K562 (cell line): Measurements from ENCODE around the gene IFFO2. TPM values are rescaled to one million over a fixed set of nuclear protein-coding genes. Genes with fewer than 3 reads are reported as not detected.

Source experiments
- ATAC-seq: fragments of 200-7000 bp; cut with Tn5 transposase; 3 replicates; pipeline ENCODE4 v1.9.1; 2020; ENCODE audit warnings: moderate library complexity
- BruUV-seq: library from RNA; stranded (reverse); fragments of 400-500 nt; replicated peaks from 2 replicates; lab custom pipeline; 2021; lab: Mats Ljungman, UMichigan
- CTCF ChIA-PET: fragments of 300-600 bp; formaldehyde crosslinking; extraction: SDS; loops from one replicate; lab custom pipeline; 2021; ENCODE audit warnings: low intra/inter-chr PET ratio; lab: Yijun Ruan, JAX
- POLR2A ChIA-PET: fragments of 300-600, 350-650 bp; sonication (Branson Sonifier 250); formaldehyde crosslinking; extraction: SDS; loops from one replicate; lab custom pipeline; 2021; ENCODE audit warnings: antibody characterized with exemption, inconsistent platforms; lab: Yijun Ruan, JAX
- DNase-seq, 4 experiments: peaks; one replicate each; pipeline versions ENCODE4 v3.0.0 to v3.0.0-alpha.2; 2011 to 2018; ENCODE audit warnings: low spot score in 3 of 4, mixed read lengths in 3 of 4; ENCODE audit errors: extremely low read depth in 1 of 4
- FAIRE-seq: peaks from 2 replicates; lab custom pipeline; 2011; peaks lifted over from hg19 to GRCh38; lab: Jason Lieb, UNC
- H2AFZ ChIP-seq: 2 replicates; pipeline ENCODE4 v1.6.0; 2011; ENCODE audit warnings: low read depth, low read length, control low read depth, inconsistent platforms
- H3K27ac ChIP-seq: fragments of 200-600 bp; 3 replicates; pipeline ENCODE4 v1.8.0; 2011; ENCODE audit warnings: low read depth, mild to moderate bottlenecking, control low read depth, inconsistent platforms, low read length, moderate library complexity, mixed read lengths; ENCODE audit errors: extremely low read depth
- H3K27me3 ChIP-seq, 2 experiments: fragments of 300-600 bp in 1 of 2; 2 replicates in 1 of 2; 3 replicates in 1 of 2; pipeline versions ENCODE4 v1.6.0 to v1.8.0; 2011; ENCODE audit warnings: inconsistent platforms in 2 of 2, low read length in 2 of 2, mild to moderate bottlenecking in 1 of 2, mixed read lengths in 1 of 2, moderate library complexity in 1 of 2; ENCODE audit not compliant: control insufficient read depth in 2 of 2, insufficient read depth in 2 of 2
- H3K36me3 ChIP-seq: fragments of 300-600 bp; 3 replicates; pipeline ENCODE4 v1.8.0; 2011; ENCODE audit warnings: mild to moderate bottlenecking, low read length, inconsistent platforms; ENCODE audit not compliant: control insufficient read depth, insufficient read depth
- H3K4me1 ChIP-seq, 2 experiments: fragments of 200-600 bp in 1 of 2; replicated peaks in 1 of 2; 2 replicates in 1 of 2; 3 replicates in 1 of 2; pipeline versions ENCODE4 v1.5.1 to v1.8.0; 2011; ENCODE audit warnings: inconsistent platforms in 2 of 2, low read length in 2 of 2, mild to moderate bottlenecking in 1 of 2, mixed read lengths in 1 of 2, moderate library complexity in 1 of 2; ENCODE audit not compliant: control insufficient read depth in 2 of 2, insufficient read depth in 2 of 2
- H3K4me2 ChIP-seq: 2 replicates; pipeline ENCODE4 v1.6.1; 2011; ENCODE audit warnings: low read length, control low read depth, inconsistent platforms, mixed read lengths; ENCODE audit not compliant: insufficient read depth
- H3K4me3 ChIP-seq: fragments of 200-600 bp; sonication (generic), shearing (Covaris generic); 2 replicates; pipeline ENCODE4 v1.5.1; 2016; ENCODE audit warnings: control low read depth, inconsistent platforms
- H3K79me2 ChIP-seq: fragments of 200-600 bp; 3 replicates; pipeline ENCODE4 v1.8.0; 2011; ENCODE audit warnings: low read length, inconsistent platforms; ENCODE audit not compliant: control insufficient read depth, insufficient read depth
- H3K9ac ChIP-seq, 2 experiments: 2 replicates each; pipeline versions ENCODE4 v1.6.0 to v1.6.1; 2011; ENCODE audit warnings: low read depth in 2 of 2, low read length in 2 of 2, control low read depth in 1 of 2, inconsistent platforms in 1 of 2, mild to moderate bottlenecking in 1 of 2, mixed read lengths in 1 of 2; ENCODE audit not compliant: insufficient read depth in 1 of 2
- H3K9me1 ChIP-seq: one replicate; pipeline ENCODE4 v1.6.0; 2011; ENCODE audit warnings: inconsistent platforms, mild to moderate bottlenecking, low read length, moderate library complexity; ENCODE audit not compliant: control insufficient read depth, insufficient read depth
- H3K9me3 ChIP-seq: replicated peaks from 2 replicates; pipeline ENCODE4 v1.5.1; 2011; ENCODE audit warnings: low read depth, low read length, inconsistent platforms; ENCODE audit not compliant: control insufficient read depth, insufficient read depth
- H4K20me1 ChIP-seq: replicated peaks from 2 replicates; pipeline ENCODE4 v1.6.1; 2011; ENCODE audit warnings: low read length, inconsistent platforms, mixed read lengths; ENCODE audit not compliant: control insufficient read depth, insufficient read depth
- BCOR ChIP-seq: fragments of 450-650 bp; IDR thresholded peaks from 2 replicates; pipeline ENCODE4 v1.6.1; 2016
- RBM25 ChIP-seq: fragments of 200-400 bp; formaldehyde crosslinking; IDR thresholded peaks from 2 replicates; pipeline ENCODE4 v1.6.1; 2018; ENCODE audit warnings: low read length, low read depth, moderate library complexity; ENCODE audit not compliant: severe bottlenecking
- ZFP36 ChIP-seq: fragments of 150-350 bp; IDR thresholded peaks from 2 replicates; pipeline ENCODE4 v1.6.1; 2018; ENCODE audit warnings: low read length, low read depth; ENCODE audit not compliant: partially characterized antibody
- WGBS: fragments of 100-300 bp; shearing (Covaris generic); methylation state at CpG from one replicate; pipeline ENCODE4 v1.1.6; 2016; ENCODE audit warnings: low coverage, mixed read lengths; ENCODE audit not compliant: insufficient coverage; ENCODE audit errors: missing lambda C conversion rate; 5-methylcytosine and 5-hydroxymethylcytosine counted together
- in situ Hi-C: fragments of 300-500 bp; cut with MboI; formaldehyde crosslinking; loops from 4 replicates; pipeline ENCODE4 v1.15.0; 2018; ENCODE audit warnings: inconsistent platforms, mixed read lengths
- intact Hi-C: fragments of 100-400 bp; cut with micrococcal nuclease; formaldehyde crosslinking; loops from 2 replicates; pipeline ENCODE4 v1.14.2; 2022
- polyA plus RNA-seq, 8 experiments: library from polyadenylated mRNA; depleted of rRNA in 4 of 8; stranded (reverse) in 5 of 8; unstranded in 3 of 8; fragments of >200 nt; fragmentation: Nextera tagmentation in 2 of 8; fragmentation: Illumina TruSeq in 1 of 8; extraction: Ambion mirVana in 2 of 8; extraction: Trizol in 1 of 8; gene quantifications; 2 replicates each; pipeline versions ENCODE4 v1.2.1 to v1.2.3, GENCODE V29; 2011 to 2014; ENCODE audit warnings: inconsistent platforms in 1 of 8, missing spikeins in 1 of 8
- total RNA-seq, 7 experiments: library from RNA; depleted of rRNA in 6 of 7; stranded (reverse); fragments of >200 nt in 6 of 7; fragmentation: Illumina TruSeq in 2 of 7; extraction: Trizol in 2 of 7; gene quantifications; 2 replicates each; pipeline versions ENCODE4 v1.2.1 to v1.2.3, GENCODE V29; 2011 to 2021; ENCODE audit warnings: low replicate concordance in 1 of 7
- TF ChIP-seq, protein P1 (sequence below): sonication (generic); formaldehyde crosslinking; IDR thresholded peaks from 2 replicates; pipeline ENCODE4 v1.9.0; 2022; ENCODE audit warnings: mild to moderate bottlenecking, missing genetic modification reagents

The IFFO2 gene
- total and polyA plus RNA-seq, 9 of the 15 experiments (the other 6 are each of a cell fraction or from before 2014, with no cell fraction given) = 0.15 to 1.0 (median 0.44) TPM; not detected in 2

DNA sequence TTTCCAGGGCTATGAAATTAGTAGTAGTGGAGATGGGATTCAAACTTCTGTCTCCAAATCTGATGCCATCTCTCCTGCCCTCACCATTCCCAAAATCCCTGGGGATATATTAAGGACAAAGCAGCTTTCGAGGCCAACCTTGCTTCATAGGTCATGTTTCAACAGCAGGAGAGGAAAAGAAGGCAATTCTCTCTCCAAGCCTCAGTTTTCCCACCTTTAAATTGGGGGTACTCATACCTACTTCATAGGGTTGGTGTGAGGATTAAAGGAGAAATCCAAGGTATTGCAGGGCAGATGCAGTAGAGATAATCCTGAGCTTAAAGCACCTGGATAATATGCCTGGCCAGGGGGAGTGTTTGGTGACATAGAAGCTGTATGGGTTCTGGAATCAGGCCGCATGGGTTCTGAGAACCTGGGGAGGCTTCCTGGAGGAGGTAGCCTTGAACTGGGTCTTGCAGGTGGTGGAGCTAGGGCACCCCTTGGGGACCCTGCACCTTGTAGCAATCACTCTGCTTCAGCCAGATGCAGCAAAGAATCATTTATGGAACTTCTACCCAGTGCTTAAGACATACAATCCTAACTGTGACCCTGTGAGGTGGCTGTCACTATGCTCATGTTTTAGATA, 10.7 kb upstream of the IFFO2 start:
- no TSS peak for BruUV-seq
- ATAC-seq = no peak
- Histone ChIP-seq H3K9me3 (no peaks in the 10 kb centered on the region), H3K4me2 (no peak overlapping the region), H3K4me1 (no peaks in the 10 kb centered on the region), H4K20me1 (peaks cover 4% of the 10 kb centered on the region), H3K79me2 (no peaks in the 10 kb centered on the region), H3K36me3 (no peaks in the 10 kb centered on the region)
- no peak for DNase-seq
- TF ChIP-seq RBM25 (peak; percentile 56), BCOR (peak; percentile 51; the same call in 1 of the 2 replicates), ZFP36 (peak; percentile 70)
- TF ChIP-seq, protein P1, sequence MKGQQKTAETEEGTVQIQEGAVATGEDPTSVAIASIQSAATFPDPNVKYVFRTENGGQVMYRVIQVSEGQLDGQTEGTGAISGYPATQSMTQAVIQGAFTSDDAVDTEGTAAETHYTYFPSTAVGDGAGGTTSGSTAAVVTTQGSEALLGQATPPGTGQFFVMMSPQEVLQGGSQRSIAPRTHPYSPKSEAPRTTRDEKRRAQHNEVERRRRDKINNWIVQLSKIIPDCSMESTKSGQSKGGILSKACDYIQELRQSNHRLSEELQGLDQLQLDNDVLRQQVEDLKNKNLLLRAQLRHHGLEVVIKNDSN (CRISPR knock-in tag) = no peak
- TF ChIP-seq, all 486 proteins: peak for 3
- Histone ChIP-seq H3K4me3 (no peak overlapping the region), H3K27ac (no peak overlapping the region), H3K27me3 (peaks cover 62 to 71% of the 10 kb centered on the region in 2 experiments), H3K9me1 (no peaks in the 10 kb centered on the region), H3K9ac (no peak overlapping the region), H2AFZ (no peak overlapping the region)
- 5% methylated on average over 2 of the region's 2 CpGs for WGBS
- intact Hi-C loops = no loop called here
- FAIRE-seq = no peak
- ChIA-PET POLR2A (interaction anchor here (0.7 to 1.3 kb wide), 2 partner anchors 9 to 20 kb away, joined by 3 to 4 read pairs; no protein-coding TSS in a partner anchor), CTCF (no interaction called here)
- in situ Hi-C loops = no loop called here
